Activated T-helper 9 cell treated with anti-CD3 and anti-CD28 coated beads, Interleukin-2, amount 50 U/mL, for 16 hours (primary cell): Measurements from ENCODE around the gene ORC2.
A peak's percentile ranks its signal among the peaks of the same experiment; 100 is the strongest.
"Not testable (repeated sequence)": the region's sequence is repeated elsewhere in the genome, so short reads cannot be mapped to it uniquely, and the experiment has no call there.

ENCODE experiments used
- DNase-seq: peaks from one replicate; pipeline ENCODE4 v3.0.0-alpha.2; 2020; ENCODE audit warnings: low read depth

ORC2 gene

GRCh38 chr2:200963124-200963917 is at the start of gene ORC2:
ORC2 (minus strand) TSS chr2:200963660; CDS start chr2:200958123, 5,537 bp downstream.
- peak; percentile 89 for DNase-seq

DNA sequence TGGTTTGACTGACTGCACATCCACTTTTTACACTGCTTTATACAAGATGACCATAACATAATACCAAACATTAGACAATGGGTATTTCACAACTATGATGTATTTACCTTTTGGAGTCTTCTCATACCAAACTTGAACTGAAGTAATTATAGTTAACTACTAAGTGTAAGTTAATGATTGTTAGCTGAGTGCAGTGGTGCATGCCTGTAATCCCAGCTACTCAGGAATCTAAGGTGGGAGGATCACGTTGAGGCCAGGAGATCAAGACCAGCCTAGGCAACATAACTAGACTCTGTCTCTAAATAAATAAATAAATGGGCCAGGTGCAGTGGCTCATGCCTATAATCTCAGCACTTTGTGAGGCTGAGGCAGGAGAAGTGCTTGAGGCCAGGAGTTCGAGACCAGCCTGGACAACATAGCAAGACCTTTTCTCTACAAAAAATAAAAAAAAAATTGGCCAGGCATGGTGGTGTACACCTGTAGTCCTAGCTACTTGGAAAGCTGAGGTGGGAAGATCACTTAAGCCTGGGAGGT is 44.9 kb upstream of the ORC2 start:
- DNase-seq: no peak

GRCh38 chr2:201007584-201007998 is 44.1 kb upstream of the ORC2 start:
- no peak for DNase-seq

- DNase-seq: no peak
Measured at GRCh38 chr2:201006704-201007103, 43.2 kb upstream of the ORC2 start.

DNA sequence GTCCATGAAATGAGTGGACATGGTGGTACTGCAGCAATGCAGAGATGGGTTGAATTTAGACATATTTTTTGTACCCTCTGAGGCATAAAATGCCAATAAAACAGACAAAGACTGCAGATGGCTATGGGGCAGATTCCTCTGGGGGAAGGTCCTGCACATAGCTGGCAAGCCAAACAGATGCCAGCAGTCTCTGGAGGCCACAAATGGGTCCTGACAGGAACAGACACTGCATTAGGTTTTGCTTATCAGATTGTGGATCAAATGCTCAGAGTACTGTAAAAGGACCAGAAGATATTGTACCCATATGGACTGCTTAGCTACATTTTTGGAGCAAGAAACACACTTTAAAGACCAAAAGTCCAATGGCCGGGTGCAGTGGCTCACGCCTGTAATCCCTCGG is 40.9 kb upstream of the ORC2 start:
- DNase-seq: no peak

DNA sequence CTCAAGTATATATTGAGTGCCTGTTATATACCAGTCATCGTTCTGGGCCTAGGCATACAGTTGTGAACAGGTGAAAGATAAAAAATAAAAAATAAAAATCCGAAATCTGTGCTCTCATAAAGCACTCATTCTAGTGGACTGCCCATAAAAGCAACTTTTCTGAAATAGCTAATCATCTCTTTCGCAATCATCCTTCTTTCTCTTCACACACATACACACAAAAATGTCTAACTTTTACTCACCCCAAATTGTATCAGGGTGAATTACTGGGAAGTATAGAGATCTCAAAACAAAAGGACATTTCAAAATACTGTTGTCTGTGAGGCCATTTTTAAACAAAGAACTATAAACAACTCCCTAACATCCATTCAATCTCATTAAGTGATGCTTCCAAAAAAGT is 29.6 kb upstream of the ORC2 start:
- DNase-seq: no peak

- DNase-seq: no peak
Measured at GRCh38 chr2:200987137-200987536, 23.7 kb upstream of the ORC2 start.

DNA sequence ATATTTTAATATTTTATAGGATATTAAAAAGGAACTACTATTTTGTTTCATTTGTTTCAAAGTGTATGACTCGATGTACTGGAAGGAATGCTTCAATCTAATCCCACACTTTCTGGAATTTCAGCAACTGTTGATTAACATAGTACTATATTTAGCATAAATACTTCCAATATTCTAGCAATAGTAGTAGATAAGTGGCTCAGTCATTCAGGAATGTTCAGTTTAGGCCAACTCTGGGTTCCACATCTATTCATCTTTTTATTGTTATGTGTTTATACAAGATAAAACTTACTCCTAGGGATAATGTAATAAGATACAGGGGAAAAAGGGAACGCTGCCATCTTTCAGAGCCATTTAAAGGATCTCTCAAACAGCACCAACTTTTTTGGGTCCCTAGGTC is 22.3 kb upstream of the ORC2 start:
- DNase-seq: no peak

DNA sequence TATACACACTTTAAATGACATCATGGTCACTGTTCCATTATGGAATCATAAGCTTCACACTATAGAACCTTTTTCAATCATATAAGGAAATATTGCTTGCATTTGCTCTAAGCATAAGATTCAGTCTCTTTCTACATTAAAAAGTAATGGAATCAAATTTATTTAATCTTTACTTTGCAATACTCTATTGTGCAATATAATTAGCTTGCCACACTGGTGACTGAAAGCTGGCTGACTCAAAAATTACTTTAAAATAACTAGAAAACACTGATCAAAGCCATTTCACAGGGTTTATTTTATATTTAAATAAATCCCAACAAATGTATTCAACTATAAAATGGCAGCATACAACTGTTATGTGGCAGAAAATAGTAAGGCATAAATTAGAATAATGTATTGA is 13.2 kb upstream of the ORC2 start:
- DNase-seq: no peak

- no peak for DNase-seq
Measured at GRCh38 chr2:200975672-200976071, 12.2 kb upstream of the ORC2 start.

DNA sequence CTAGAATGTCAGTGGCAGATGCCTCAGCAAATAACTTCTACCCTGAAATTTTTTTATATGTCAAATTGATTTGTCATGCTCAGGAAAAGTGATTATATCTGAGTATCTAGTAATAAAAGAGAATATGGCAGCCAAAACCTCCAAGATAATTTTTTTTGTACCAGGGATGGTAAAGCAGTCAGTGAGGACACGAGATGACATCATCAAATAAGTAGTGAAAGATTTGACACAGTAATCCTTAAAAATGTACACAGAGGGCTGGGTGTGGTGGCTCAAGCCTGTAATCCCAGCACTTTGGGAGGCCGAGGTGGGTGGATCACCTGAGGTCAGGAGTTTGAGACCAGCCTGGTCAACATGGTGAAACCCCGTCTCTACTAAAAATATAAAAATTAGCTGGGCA is 6.6 kb upstream of the ORC2 start:
- not testable (repeated sequence) for DNase-seq

GRCh38 chr2:200968735-200969134 is 5.3 kb upstream of the ORC2 start:
- no peak for DNase-seq

DNA sequence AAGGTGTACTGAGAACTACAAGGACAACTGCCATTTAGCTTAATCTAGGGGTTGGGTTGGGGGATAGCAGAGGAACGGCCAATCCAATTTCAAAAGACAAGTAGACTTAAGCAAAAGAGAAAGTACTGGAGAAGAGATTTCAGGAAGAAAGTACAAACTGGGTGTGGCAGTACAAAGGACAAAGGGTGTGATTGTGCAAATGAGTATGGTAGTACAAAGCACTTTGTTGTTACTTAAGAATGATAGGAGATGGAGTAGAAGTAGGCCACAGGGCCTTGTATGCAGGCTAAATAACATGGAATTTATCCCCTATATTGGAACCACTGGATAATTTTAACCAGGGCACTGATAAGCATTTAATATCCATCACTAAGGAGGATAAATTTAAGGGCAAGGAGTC is 4.7 kb upstream of the ORC2 start:
- DNase-seq: no peak

DNA sequence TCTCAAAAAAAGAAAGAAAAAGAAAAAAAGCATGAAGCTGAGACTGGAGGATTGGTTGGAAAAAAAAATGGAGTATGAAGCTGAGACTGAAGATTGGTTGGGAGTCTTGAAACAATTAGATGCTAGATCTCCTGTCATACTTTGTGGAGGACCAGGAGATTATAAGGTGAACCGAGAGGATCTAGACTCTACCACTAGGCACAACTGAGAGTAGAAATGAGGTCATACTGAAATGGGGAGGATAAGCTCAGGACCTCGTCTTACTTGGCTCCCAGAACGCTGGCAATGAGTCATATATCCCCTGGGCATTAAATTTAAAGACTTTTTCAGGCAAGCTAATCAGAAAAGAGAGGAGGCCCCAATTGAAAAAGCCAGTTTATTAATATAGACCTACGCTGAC is 3.3 kb upstream of the ORC2 start:
- DNase-seq: no peak

DNA sequence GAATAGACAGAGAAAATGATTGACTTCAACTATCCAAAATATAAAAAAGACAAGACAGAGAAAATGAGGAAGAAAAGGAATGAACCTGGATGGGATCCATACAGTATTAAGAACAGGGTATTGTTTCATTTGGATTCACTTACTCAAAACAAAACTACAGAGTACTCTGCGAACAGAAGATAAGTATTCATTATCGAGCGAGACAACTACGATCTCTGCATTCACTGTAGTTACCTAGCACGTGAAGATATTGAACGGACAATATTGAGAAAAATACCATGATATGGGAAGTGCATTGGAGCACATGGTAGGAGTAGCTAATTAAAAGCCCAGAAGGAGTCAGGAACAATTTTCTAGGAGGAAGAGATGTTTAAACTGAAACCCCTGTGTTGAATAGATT is 1.0 kb upstream of the ORC2 start:
- DNase-seq: no peak

- DNase-seq: not testable (repeated sequence)
Measured at GRCh38 chr2:200963918-200964252, 425 bp upstream of the ORC2 start.

DNA sequence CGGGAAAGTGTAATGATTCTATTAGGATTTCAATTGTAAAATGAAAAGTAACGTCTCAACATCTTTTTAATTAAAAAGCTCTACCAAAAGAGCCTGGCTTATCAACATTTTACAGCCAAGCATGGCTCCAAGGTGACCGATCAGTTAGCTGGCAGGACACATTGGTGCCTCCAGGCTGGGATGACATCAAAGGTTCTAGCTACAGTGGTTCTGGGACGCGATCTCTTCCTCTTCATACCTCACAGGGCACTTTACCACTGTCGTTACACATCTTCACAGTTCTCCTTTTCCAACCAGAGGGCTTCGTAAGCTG is 693 bp downstream of the ORC2 start:
- no peak for DNase-seq

GRCh38 chr2:200961674-200962073 is 1.8 kb downstream of the ORC2 start:
- no peak for DNase-seq

DNA sequence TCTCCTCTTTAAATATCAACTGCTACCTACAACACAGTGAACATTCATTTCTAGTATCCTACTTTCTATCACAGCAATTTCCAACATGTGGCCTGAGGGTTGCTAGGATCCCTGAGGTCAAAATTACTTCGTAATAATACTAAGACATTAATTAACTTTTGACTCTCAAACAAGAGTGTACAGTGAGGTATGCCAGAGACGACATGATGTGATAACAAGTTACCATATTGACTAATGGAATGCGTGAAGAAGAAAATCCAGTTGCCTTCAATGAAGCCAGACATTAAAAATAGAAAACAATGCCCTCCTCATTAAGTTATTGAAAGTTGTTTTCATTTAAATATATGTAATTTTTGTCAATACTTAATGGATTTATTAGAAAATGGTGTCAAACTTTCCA is 13.1 kb downstream of the ORC2 start:
- DNase-seq: no peak

DNA sequence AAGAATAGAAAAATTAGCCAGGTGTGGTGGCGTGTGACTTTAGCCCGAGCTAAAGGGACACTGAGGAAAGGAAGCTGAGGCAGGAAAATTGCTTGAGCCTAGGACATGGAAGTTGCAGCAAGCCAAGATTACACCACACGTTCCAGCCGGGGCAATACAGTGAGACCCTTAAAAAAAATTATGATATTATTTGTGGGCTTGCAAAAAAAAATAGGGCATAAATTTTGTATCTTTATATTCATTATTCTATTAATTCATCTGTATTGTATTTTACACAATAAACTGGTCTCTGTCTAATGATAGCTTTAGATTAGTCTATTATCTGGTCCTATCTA is 18.1 kb downstream of the ORC2 start:
- DNase-seq: no peak

GRCh38 chr2:200944467-200945394 is 18.7 kb downstream of the ORC2 start:
- peak; percentile 53 for DNase-seq

- DNase-seq: no peak
Measured at GRCh38 chr2:200943527-200944105, 19.8 kb downstream of the ORC2 start.

DNA sequence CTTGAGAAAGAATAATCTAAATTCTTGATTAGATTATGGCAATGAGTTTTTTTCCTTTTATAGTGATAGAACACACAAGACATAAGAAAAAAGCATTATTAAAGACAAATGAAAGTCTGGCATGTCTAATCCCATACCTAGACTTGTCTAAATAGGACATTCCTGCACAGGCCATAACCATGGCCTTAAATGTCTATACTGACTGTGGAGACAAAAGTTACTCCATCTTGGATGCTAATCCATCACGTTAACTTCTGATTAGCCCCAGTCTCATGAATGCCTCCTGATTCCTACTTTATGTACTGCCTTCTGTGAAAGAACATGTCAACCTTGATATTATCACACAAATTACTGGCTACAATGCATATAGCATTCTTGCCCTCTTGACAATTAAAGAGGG is 23.6 kb downstream of the ORC2 start:
- no peak for DNase-seq
